ENCODE data around the gene MRPL53. TPM values are rescaled to one million over a fixed set of nuclear protein-coding genes. Genes with fewer than 3 reads are reported as not detected.
A peak's percentile ranks its signal among the peaks of the same experiment; 100 is the strongest.

Gene MRPL53
- total and polyA plus RNA-seq, 2 of the 13 experiments (the other 11 are each of a cell fraction or from before 2014, with no cell fraction given), result 34.3 to 51.9 TPM

- TF ChIP-seq KDM1A (CRISPR knock-in tag; IDR thresholded peaks at IDR 0.05), result peak; percentile 37; the same call in 1 of the 2 replicates
- TF ChIP-seq U2AF2 (IDR thresholded peaks at IDR 0.05; ENCODE audit: low read depth, low read length), result no peak; the same call in 1 of the 2 replicates
- peak; percentile 96 for TF ChIP-seq POLR2G (IDR thresholded peaks at IDR 0.05; ENCODE audit: low read depth, low read length)
- TF ChIP-seq RCOR2 (CRISPR knock-in tag; IDR thresholded peaks at IDR 0.05), result peak; percentile 71
- TF ChIP-seq ZNF777 (CRISPR knock-in tag; IDR thresholded peaks at IDR 0.05), result no peak; the same call in 1 of the 2 replicates
- peak; percentile 10 for TF ChIP-seq PHF20 (CRISPR knock-in tag; IDR thresholded peaks at IDR 0.05)
- TF ChIP-seq ZSCAN5A (CRISPR knock-in tag; IDR thresholded peaks at IDR 0.05; ENCODE audit: borderline replicate concordance), result no peak
- TF ChIP-seq CENPBD1 (CRISPR knock-in tag; IDR thresholded peaks at IDR 0.05; ENCODE audit: borderline replicate concordance, low read depth), result no peak
- TF ChIP-seq NCOR1 (IDR thresholded peaks at IDR 0.05; ENCODE audit: borderline replicate concordance, low read length), result peak; percentile 97
- TF ChIP-seq ZNF512 (CRISPR knock-in tag; IDR thresholded peaks at IDR 0.05), result no peak
- no peak for TF ChIP-seq SCMH1 (CRISPR knock-in tag; IDR thresholded peaks at IDR 0.05; ENCODE audit: borderline replicate concordance)
- peak; percentile 74; the same call in 1 of the 2 replicates for TF ChIP-seq ZNF788 (CRISPR knock-in tag; IDR thresholded peaks at IDR 0.05; ENCODE audit: borderline replicate concordance)
- no peak for TF ChIP-seq BHLHE40 (IDR thresholded peaks at IDR 0.05; ENCODE audit: low read length)
- TF ChIP-seq TCF7L2 (IDR thresholded peaks at IDR 0.05; ENCODE audit: low read depth, low read length), result no peak
- peak; percentile 45; the same call in 1 of the 2 replicates for TF ChIP-seq PHF8 (CRISPR knock-in tag; IDR thresholded peaks at IDR 0.05)
- no peak for TF ChIP-seq ZNF333 (CRISPR knock-in tag; IDR thresholded peaks at IDR 0.05; ENCODE audit: borderline replicate concordance)
- no peak for TF ChIP-seq ZNF124 (CRISPR knock-in tag; IDR thresholded peaks at IDR 0.05)
- peak; percentile 17 for TF ChIP-seq ZNF678 (CRISPR knock-in tag; IDR thresholded peaks at IDR 0.05)
- no peak; the same call in 1 of the 2 replicates for TF ChIP-seq ZKSCAN5 (CRISPR knock-in tag; IDR thresholded peaks at IDR 0.05)
- peak; percentile 20; the same call in 1 of the 2 replicates for TF ChIP-seq RFXANK (CRISPR knock-in tag; IDR thresholded peaks at IDR 0.05)
- no peak; the same call in 1 of the 2 replicates for TF ChIP-seq ATF5 (CRISPR knock-in tag; IDR thresholded peaks at IDR 0.05; ENCODE audit: low read depth)
- no peak; the same call in 1 of the 2 replicates for TF ChIP-seq MXD4 (CRISPR knock-in tag; IDR thresholded peaks at IDR 0.05)
- TF ChIP-seq REPIN1 (CRISPR knock-in tag; IDR thresholded peaks at IDR 0.05; ENCODE audit: borderline replicate concordance, low read depth), result peak; percentile 64; the same call in 1 of the 2 replicates
- no peak for TF ChIP-seq ZNF354B (CRISPR knock-in tag; IDR thresholded peaks at IDR 0.05)
- TF ChIP-seq HOXA5 (CRISPR knock-in tag; IDR thresholded peaks at IDR 0.05), result peak; percentile 85
- no peak for TF ChIP-seq ZNF558 (CRISPR knock-in tag; IDR thresholded peaks at IDR 0.05; ENCODE audit: borderline replicate concordance)
- TF ChIP-seq ZNF629 (CRISPR knock-in tag; conservative IDR thresholded peaks at IDR 0.05), result peak; percentile 46; the same call in 1 of the 2 replicates
- peak; percentile 77; the same call in 1 of the 2 replicates for TF ChIP-seq SPEN (CRISPR knock-in tag; IDR thresholded peaks at IDR 0.05; ENCODE audit: low read depth)
- peak; percentile 83 for TF ChIP-seq TARDBP (CRISPR knock-in tag; IDR thresholded peaks at IDR 0.05)
Observed at GRCh38 chr2:74502147-74502719, 29.8 kb upstream of the MRPL53 start (continued).

Data from HepG2 (cell line).